A673 (cell line): ENCODE results near the gene ADGRG2. TPM values are rescaled to one million over a fixed set of nuclear protein-coding genes. Genes with fewer than 3 reads are reported as not detected.

ENCODE experiments used
- BruUV-seq: library from RNA; stranded (reverse); fragments of 400-500 nt; replicated peaks from 2 replicates; lab custom pipeline; 2021; lab: Mats Ljungman, UMichigan
- CTCF ChIA-PET: fragments of 300-600 bp; sonication (Branson Sonifier 250); formaldehyde crosslinking; loops from one replicate; lab custom pipeline; 2022; ENCODE audit warnings: antibody characterized with exemption; lab: Charles Lee
- POLR2A ChIA-PET: fragments of 300-600 bp; sonication (Branson Sonifier 250); formaldehyde crosslinking; loops from one replicate; lab custom pipeline; 2022; ENCODE audit warnings: antibody characterized with exemption; ENCODE audit not compliant: low non-redundant PET; lab: Charles Lee
- DNase-seq: peaks from one replicate; pipeline ENCODE4 v3.0.0-alpha.2; 2015; ENCODE audit warnings: low spot score
- H3K27ac ChIP-seq: fragments of 200-600 bp; sonication (generic); 2 replicates; pipeline ENCODE4 v1.5.1; 2016; ENCODE audit warnings: mixed run types, low read depth, mild to moderate bottlenecking, mixed read lengths, antibody characterized with exemption, low read length; ENCODE audit not compliant: poor library complexity, severe bottlenecking
- H3K27me3 ChIP-seq: fragments of 200-600 bp; sonication (generic); replicated peaks from 2 replicates; pipeline ENCODE4 v1.6.1; 2017; ENCODE audit warnings: mixed run types, low read depth, mild to moderate bottlenecking, mixed read lengths, antibody characterized with exemption, low read length; ENCODE audit not compliant: insufficient read depth, poor library complexity
- H3K36me3 ChIP-seq: fragments of 200-600 bp; sonication (generic); 2 replicates; pipeline ENCODE4 v1.6.1; 2016; ENCODE audit warnings: mixed run types, mild to moderate bottlenecking, mixed read lengths, antibody characterized with exemption, low read length; ENCODE audit not compliant: insufficient read depth, poor library complexity, severe bottlenecking
- H3K4me1 ChIP-seq: fragments of 200-600 bp; sonication (generic); 2 replicates; pipeline ENCODE4 v1.6.1; 2017; ENCODE audit warnings: mixed run types, mild to moderate bottlenecking, mixed read lengths, antibody characterized with exemption, low read length; ENCODE audit not compliant: insufficient read depth, poor library complexity, severe bottlenecking
- H3K4me3 ChIP-seq: fragments of 200-600 bp; sonication (generic); 2 replicates; pipeline ENCODE4 v1.5.1; 2016; ENCODE audit warnings: low read depth, mixed run types, mild to moderate bottlenecking, mixed read lengths, low read length; ENCODE audit not compliant: poor library complexity, severe bottlenecking
- H3K9me3 ChIP-seq: fragments of 200-600 bp; sonication (generic); 2 replicates; pipeline ENCODE4 v1.6.1; 2016; ENCODE audit warnings: mixed run types, low read depth, mild to moderate bottlenecking, mixed read lengths, antibody characterized with exemption, low read length; ENCODE audit not compliant: poor library complexity, severe bottlenecking
- CTCF ChIP-seq: fragments of 300-800, 200-600 bp; sonication (generic); conservative IDR thresholded peaks from 2 replicates; pipeline ENCODE4 v1.5.1; 2017; ENCODE audit warnings: low read depth, mild to moderate bottlenecking, antibody characterized with exemption, low read length, moderate library complexity, mixed read lengths
- EZH2 ChIP-seq: fragments of 200-600 bp; sonication (generic); IDR thresholded peaks from 2 replicates; pipeline ENCODE4 v1.6.1; 2017; ENCODE audit warnings: borderline replicate concordance, low read depth, mild to moderate bottlenecking, mixed read lengths, antibody characterized with exemption, low read length; ENCODE audit not compliant: poor library complexity, severe bottlenecking
- intact Hi-C: fragments of 100-400 bp; cut with micrococcal nuclease; formaldehyde crosslinking; loops from one replicate; pipeline ENCODE4 v1.10.0; 2022; ENCODE audit not compliant: unreplicated experiment
- total RNA-seq: library from RNA; stranded (reverse); gene quantifications from 2 replicates; pipeline ENCODE4 v1.2.3, GENCODE V29; 2021

ADGRG2 gene
- total RNA-seq, 1 experiment from 2014 or later, result 61.3 TPM

GRCh38 chrX:18992829-18993228, 129.4 kb downstream of the ADGRG2 start:
- intact Hi-C loops, result no loop called here
- H3K4me3 ChIP-seq, result no peak overlapping the region
- no peak for DNase-seq
- no peak overlapping the region for H3K27ac ChIP-seq
- H3K9me3 ChIP-seq, result no peaks in the 10 kb centered on the region
- TF ChIP-seq EZH2, result no peak
- no peak for TF ChIP-seq CTCF
- H3K4me1 ChIP-seq, result peaks cover 17% of the 10 kb centered on the region
- POLR2A ChIA-PET, result no interaction called here
- CTCF ChIA-PET, result no interaction called here
- peaks cover 62% of the 10 kb centered on the region for H3K36me3 ChIP-seq
- no TSS peak for BruUV-seq
- H3K27me3 ChIP-seq, result no peaks in the 10 kb centered on the region

- intact Hi-C loops, result no loop called here
- H3K36me3 ChIP-seq, result peaks cover 22% of the 10 kb centered on the region
- no peak for DNase-seq
- ChIA-PET POLR2A (no interaction called here), CTCF (no interaction called here)
- no peaks in the 10 kb centered on the region for H3K4me1 ChIP-seq
- no TSS peak for BruUV-seq
- peak overlapping the region; percentile 78 for H3K4me3 ChIP-seq
- H3K27me3 ChIP-seq, result no peaks in the 10 kb centered on the region
- TF ChIP-seq CTCF (no peak), EZH2 (no peak)
- H3K27ac ChIP-seq, result peak overlapping the region; percentile 88
- no peaks in the 10 kb centered on the region for H3K9me3 ChIP-seq
Observed at GRCh38 chrX:18985186-18985435, 137.2 kb downstream of the ADGRG2 start.

GRCh38 chrX:18984381-18985185, 137.7 kb downstream of the ADGRG2 start:
- no TSS peak for BruUV-seq
- DNase-seq, result peak; percentile 84
- TF ChIP-seq EZH2 (no peak), CTCF (peak; percentile 33; the same call in 1 of the 2 replicates)
- POLR2A ChIA-PET, result no interaction called here
- Histone ChIP-seq H3K27ac (peak overlapping the region; percentile 88), H3K4me3 (peak overlapping the region; percentile 78), H3K9me3 (no peaks in the 10 kb centered on the region), H3K27me3 (no peaks in the 10 kb centered on the region), H3K4me1 (no peaks in the 10 kb centered on the region), H3K36me3 (peaks cover 17% of the 10 kb centered on the region)
- CTCF ChIA-PET, result no interaction called here
- intact Hi-C loops, result no loop called here
